GM19395 (cell line): ENCODE measurements around the gene ARHGAP45.

ENCODE experiments used
- ATAC-seq: cut with Tn5 transposase; IDR thresholded peaks from one replicate; pipeline ENCODE4 v1.9.1; 2021; ENCODE audit warnings: mild to moderate bottlenecking, moderate library complexity; ENCODE audit not compliant: unreplicated experiment

Gene ARHGAP45

GRCh38 chr19:1053176-1054101 lies 13.5 kb upstream of the ARHGAP45 start:
- no peak for ATAC-seq

DNA sequence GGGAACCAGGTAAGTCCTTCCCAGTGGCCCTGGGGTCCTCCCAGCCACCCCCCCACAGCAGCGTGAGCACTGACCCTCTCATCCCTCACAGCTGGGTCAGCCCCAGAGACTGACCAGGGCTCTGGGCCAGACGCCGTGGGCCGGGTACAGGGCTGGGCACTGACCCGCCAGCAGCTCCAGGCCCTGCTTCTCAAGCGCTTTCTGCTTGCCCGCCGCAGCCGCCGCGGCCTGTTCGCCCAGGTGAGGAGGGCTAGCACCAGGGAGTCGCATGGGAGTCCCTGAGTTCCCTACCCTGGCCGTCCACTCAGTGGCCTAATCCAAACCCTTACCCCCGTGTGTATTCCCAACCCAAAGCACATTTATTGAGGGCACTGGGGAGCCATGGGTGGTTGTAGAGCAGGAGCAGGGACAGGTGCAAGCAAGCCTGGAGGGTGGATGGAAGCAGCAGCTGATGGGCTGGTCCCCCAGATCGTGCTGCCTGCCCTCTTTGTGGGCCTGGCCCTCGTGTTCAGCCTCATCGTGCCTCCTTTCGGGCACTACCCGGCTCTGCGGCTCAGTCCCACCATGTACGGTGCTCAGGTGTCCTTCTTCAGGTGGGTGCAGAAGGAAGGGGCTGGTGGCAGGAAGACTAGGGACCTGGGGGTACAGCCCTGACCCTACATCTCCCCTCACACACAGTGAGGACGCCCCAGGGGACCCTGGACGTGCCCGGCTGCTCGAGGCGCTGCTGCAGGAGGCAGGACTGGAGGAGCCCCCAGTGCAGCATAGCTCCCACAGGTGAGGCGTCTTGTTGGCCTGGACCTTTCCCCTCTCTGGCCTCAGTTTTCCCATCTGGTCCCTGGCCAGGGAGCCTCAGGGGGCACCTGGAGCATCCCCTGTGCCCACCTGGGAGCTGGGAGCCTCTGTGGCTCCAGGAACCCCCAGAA lies 12.6 kb upstream of the ARHGAP45 start:
- ATAC-seq: no peak

DNA sequence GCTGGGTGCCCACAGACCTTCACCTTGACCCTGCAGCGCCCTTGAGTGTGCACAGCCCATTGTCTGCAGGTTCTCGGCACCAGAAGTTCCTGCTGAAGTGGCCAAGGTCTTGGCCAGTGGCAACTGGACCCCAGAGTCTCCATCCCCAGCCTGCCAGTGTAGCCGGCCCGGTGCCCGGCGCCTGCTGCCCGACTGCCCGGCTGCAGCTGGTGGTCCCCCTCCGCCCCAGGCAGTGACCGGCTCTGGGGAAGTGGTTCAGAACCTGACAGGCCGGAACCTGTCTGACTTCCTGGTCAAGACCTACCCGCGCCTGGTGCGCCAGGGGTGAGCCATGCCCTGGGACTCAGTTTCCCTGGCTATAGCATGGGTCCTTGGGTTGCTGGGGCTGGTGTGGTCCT lies 11.9 kb upstream of the ARHGAP45 start:
- no peak for ATAC-seq

DNA sequence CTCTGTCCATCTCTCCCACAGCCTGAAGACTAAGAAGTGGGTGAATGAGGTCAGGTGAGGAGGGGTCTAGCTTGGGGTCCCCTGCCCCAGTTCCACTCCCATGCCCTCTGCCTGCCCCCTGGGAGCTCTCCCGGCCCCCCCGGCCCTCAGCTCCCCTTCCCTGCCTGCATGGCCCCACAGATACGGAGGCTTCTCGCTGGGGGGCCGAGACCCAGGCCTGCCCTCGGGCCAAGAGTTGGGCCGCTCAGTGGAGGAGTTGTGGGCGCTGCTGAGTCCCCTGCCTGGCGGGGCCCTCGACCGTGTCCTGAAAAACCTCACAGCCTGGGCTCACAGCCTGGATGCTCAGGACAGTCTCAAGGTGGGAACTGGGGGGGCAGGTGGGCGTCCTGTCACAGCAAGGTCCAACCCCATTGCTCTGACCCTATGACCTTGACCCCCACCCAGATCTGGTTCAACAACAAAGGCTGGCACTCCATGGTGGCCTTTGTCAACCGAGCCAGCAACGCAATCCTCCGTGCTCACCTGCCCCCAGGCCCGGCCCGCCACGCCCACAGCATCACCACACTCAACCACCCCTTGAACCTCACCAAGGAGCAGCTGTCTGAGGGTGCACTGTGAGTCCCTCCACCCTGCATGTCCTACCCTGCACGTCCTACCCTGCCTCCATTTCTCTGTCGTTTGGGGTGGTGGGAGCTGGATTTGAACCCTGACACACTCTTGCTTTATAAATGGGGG lies 10.9 kb upstream of the ARHGAP45 start:
- ATAC-seq: no peak

- no peak for ATAC-seq
Measured at GRCh38 chr19:1057176-1057855, 9.7 kb upstream of the ARHGAP45 start.

DNA sequence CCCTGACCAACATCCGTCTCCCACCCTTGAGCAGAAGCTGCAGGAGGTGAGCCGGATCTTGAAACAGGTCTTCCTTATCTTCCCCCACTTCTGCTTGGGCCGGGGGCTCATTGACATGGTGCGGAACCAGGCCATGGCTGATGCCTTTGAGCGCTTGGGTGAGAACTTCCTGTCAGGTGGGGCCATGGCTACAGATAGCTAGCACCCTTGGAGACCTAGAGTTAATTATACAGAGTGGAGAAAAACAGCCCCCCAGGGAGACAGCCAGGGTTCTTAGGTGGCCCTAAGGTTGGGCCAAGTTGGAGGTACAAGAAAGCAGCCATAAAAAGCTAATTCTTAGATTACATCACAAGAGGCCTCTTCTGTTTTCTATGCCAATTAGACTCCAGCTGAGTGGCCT lies 8.9 kb upstream of the ARHGAP45 start:
- no peak for ATAC-seq

GRCh38 chr19:1060689-1061088 lies 6.3 kb upstream of the ARHGAP45 start:
- ATAC-seq: no peak

DNA sequence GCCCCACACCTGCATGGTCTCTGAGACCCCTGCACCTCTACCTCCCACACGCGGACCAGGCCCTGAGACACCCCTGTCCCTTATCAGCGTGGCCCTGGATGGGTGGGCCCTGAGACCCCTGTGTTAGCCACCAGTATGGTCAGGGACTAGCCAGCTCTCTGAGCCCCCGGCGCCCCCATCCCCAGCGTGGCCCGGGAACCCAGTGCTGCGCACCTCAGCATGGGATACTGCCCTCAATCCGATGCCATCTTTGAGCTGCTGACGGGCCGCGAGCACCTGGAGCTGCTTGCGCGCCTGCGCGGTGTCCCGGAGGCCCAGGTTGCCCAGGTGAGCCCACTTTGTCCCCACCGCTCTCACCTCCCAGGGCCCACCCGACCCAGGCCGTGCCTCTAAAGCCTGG lies 5.0 kb upstream of the ARHGAP45 start:
- ATAC-seq: no peak

DNA sequence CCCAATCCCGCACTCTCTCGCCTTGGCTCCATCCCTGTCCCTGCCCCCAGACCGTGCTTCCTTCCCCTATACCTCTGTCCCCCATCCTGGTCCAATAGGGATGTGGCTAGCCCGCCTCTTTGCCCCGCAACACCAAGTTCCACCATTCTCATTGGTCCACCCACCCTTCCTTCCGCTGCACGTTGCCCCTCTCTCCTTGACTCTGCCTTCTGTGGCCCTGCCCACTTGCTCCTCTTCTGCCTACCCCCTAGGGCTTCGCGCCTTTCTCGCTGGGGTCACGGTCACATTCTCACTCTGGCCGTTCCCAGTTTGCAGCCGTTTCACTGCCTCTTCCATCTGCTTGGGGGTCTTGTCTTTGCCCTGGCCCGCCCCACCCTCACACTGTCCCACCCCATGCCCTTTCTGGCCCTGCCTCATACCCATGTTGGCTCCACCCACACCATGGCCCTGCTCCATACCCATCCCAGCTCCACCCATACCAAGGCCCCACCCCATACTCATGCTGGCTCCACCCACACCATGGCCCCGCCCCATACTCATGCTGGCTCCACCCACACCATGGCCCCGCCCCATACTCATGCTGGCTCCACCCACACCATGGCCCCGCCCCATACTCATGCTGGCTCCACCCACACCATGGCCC lies 4.5 kb upstream of the ARHGAP45 start:
- no peak for ATAC-seq

GRCh38 chr19:1063030-1063908 lies 3.7 kb upstream of the ARHGAP45 start:
- no peak for ATAC-seq

DNA sequence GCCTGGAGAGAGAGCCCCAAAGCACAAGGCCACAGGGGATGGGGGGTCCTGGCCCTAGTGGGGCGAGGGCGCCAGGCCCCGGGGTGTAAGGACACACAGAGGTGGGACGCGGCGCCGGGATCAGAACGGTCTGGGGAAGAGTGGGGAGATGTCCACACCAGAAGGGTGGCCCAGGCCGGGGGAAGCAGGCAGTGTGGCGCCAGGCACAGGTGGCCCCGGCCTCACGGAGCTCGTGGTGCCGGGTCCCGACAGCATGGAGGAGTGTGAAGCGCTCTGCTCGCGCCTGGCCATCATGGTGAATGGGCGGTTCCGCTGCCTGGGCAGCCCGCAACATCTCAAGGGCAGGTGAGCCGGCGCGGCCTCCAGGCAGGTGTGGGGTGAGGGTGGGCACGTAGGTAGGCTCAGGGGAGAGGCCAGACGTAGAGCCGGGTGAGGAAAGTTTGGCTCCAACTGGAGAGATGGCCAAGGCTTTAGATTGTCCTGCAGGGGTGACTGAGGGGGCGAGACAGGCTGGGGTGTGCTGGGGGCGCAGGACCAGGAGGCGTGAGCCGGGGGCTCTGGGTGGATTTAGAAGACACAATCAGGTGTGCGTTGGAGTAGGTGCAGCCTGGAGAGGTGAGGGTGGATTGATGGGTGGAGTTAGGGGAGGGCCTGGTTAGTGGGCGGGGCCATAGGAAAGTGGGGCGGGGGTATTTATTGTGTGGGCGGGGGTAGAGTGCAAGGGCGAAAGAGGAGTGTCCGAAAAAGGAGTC lies 2.9 kb upstream of the ARHGAP45 start:
- ATAC-seq: no peak

- ATAC-seq: no peak
Measured at GRCh38 chr19:1064661-1065605, 2.0 kb upstream of the ARHGAP45 start.

DNA sequence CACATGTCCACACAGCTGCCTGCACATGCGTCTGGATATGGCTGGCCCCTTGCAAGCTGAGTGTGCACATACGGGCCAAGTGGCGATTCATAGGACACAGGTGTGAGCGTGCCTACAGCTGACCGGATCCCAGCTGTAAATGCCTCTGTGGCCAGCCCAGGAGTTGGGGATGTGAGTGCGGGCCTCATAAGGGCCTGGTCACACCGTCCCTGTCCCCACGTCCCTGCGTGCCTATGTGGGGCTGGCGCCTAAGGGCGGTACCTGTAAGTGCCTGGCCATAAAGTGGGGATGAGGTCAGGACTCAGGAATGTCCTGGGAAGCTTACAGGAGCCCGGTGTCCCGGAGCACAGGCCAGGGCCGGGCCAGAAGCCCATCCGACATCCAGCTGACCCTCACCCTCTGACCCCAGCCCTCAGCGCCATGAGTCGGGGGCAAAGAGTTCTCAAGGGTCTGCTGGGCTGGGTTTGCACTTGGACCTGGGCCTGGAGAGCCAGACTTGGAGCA lies 1.3 kb upstream of the ARHGAP45 start:
- no peak for ATAC-seq

- ATAC-seq: no peak
Measured at GRCh38 chr19:1066251-1066747, 668 bp upstream of the ARHGAP45 start.

GRCh38 chr19:1067341-1067957 lies 482 bp downstream of the ARHGAP45 start:
- ATAC-seq: no peak
